HepG2 (cell line): ENCODE measurements around the gene SMIM1. TPM values are rescaled to one million over a fixed set of nuclear protein-coding genes. Genes with fewer than 3 reads are reported as not detected.

Source experiments
- FOXA1 ChIP-seq, 2 experiments: fragments of 450-650 bp in 1 of 2; sonication (generic) in 1 of 2; formaldehyde crosslinking in 1 of 2; IDR thresholded peaks; 2 replicates each; pipeline versions ENCODE4 v1.4.0 to v1.6.1; 2016 to 2020; ENCODE audit warnings: missing genetic modification reagents in 1 of 2
- FOXK1 ChIP-seq: sonication (generic); formaldehyde crosslinking; IDR thresholded peaks from 2 replicates; pipeline ENCODE4 v1.4.0; 2020; ENCODE audit warnings: low read depth, missing genetic modification reagents, borderline replicate concordance
- HINFP ChIP-seq: sonication (generic); formaldehyde crosslinking; IDR thresholded peaks from 2 replicates; pipeline ENCODE4 v1.4.0; 2020; ENCODE audit warnings: low read depth, mild to moderate bottlenecking, missing genetic modification reagents
- KAT8 ChIP-seq: IDR thresholded peaks from 2 replicates; pipeline ENCODE4 v1.6.1; 2016; ENCODE audit warnings: missing genetic modification reagents, missing compliant biosample characterization
- MTF2 ChIP-seq: sonication (generic); formaldehyde crosslinking; IDR thresholded peaks from 2 replicates; pipeline ENCODE4 v1.5.0; 2020; ENCODE audit warnings: missing genetic modification reagents, borderline replicate concordance
- PCBP2 ChIP-seq: fragments of 200-400 bp; formaldehyde crosslinking; optimal IDR thresholded peaks from 2 replicates; pipeline ENCODE3; 2018; ENCODE audit warnings: low read length, low read depth; ENCODE audit not compliant: poor library complexity, severe bottlenecking
- SMARCC2 ChIP-seq: fragments of 450-650 bp; IDR thresholded peaks from 2 replicates; pipeline ENCODE4 v1.6.1; 2017; ENCODE audit warnings: antibody characterized with exemption, mild to moderate bottlenecking
- TBX3 ChIP-seq: fragments of 450-650 bp; IDR thresholded peaks from 2 replicates; pipeline ENCODE4 v1.6.1; 2017; ENCODE audit warnings: antibody characterized with exemption, mild to moderate bottlenecking, inconsistent platforms, borderline replicate concordance
- ZNF17 ChIP-seq: sonication (generic); formaldehyde crosslinking; IDR thresholded peaks from 2 replicates; pipeline ENCODE4 v1.5.0; 2020; ENCODE audit warnings: mild to moderate bottlenecking, missing genetic modification reagents
- ZNF260 ChIP-seq: sonication (generic); formaldehyde crosslinking; IDR thresholded peaks from 2 replicates; pipeline ENCODE4 v1.4.0; 2020; ENCODE audit warnings: missing genetic modification reagents, low read depth, mild to moderate bottlenecking, borderline replicate concordance
- ZNF281 ChIP-seq: sonication (generic); formaldehyde crosslinking; IDR thresholded peaks from 2 replicates; pipeline ENCODE4 v1.4.0; 2020; ENCODE audit warnings: missing genetic modification reagents, borderline replicate concordance
- ZNF296 ChIP-seq: sonication (generic); formaldehyde crosslinking; conservative IDR thresholded peaks from 2 replicates; pipeline ENCODE4 v1.5.0; 2020; ENCODE audit warnings: mild to moderate bottlenecking, missing genetic modification reagents
- ZNF646 ChIP-seq: sonication (generic); formaldehyde crosslinking; IDR thresholded peaks from 2 replicates; pipeline ENCODE4 v1.9.0; 2021; ENCODE audit warnings: mild to moderate bottlenecking, missing genetic modification reagents
- ZNF879 ChIP-seq: sonication (generic); formaldehyde crosslinking; IDR thresholded peaks from 2 replicates; pipeline ENCODE4 v1.8.1; 2023; ENCODE audit warnings: missing genetic modification reagents
- ZZZ3 ChIP-seq: sonication (generic); formaldehyde crosslinking; IDR thresholded peaks from 2 replicates; pipeline ENCODE4 v1.4.0; 2020; ENCODE audit warnings: missing genetic modification reagents, mild to moderate bottlenecking, borderline replicate concordance
- polyA plus RNA-seq, 8 experiments: library from polyadenylated mRNA; depleted of rRNA in 3 of 8; stranded (reverse) in 7 of 8; unstranded in 1 of 8; fragments of >200 nt; fragmentation: Illumina TruSeq in 4 of 8; extraction: Trizol in 4 of 8; gene quantifications; 2 replicates each; pipeline versions ENCODE4 v1.2.1 to v1.2.3, GENCODE V29; 2011 to 2016; ENCODE audit warnings: low read depth in 4 of 8, missing spikeins in 1 of 8, mixed read lengths in 1 of 8; ENCODE audit not compliant: insufficient read depth in 1 of 8
- total RNA-seq, 5 experiments: library from RNA; depleted of rRNA; stranded (reverse); fragments of >200 nt; fragmentation: Illumina TruSeq; extraction: Trizol; gene quantifications; 2 replicates each; pipeline ENCODE4 v1.2.3, GENCODE V29; 2016; ENCODE audit warnings: low read depth in 1 of 5
- TF ChIP-seq, protein P1 (sequence below): sonication (generic); formaldehyde crosslinking; IDR thresholded peaks from 2 replicates; pipeline ENCODE4 v1.5.1; 2020; ENCODE audit warnings: mild to moderate bottlenecking, missing genetic modification reagents, moderate library complexity

Gene SMIM1
- total and polyA plus RNA-seq, 2 of the 13 experiments (the other 11 are each of a cell fraction or from before 2014, with no cell fraction given): 12.4 to 56.3 TPM

DNA sequence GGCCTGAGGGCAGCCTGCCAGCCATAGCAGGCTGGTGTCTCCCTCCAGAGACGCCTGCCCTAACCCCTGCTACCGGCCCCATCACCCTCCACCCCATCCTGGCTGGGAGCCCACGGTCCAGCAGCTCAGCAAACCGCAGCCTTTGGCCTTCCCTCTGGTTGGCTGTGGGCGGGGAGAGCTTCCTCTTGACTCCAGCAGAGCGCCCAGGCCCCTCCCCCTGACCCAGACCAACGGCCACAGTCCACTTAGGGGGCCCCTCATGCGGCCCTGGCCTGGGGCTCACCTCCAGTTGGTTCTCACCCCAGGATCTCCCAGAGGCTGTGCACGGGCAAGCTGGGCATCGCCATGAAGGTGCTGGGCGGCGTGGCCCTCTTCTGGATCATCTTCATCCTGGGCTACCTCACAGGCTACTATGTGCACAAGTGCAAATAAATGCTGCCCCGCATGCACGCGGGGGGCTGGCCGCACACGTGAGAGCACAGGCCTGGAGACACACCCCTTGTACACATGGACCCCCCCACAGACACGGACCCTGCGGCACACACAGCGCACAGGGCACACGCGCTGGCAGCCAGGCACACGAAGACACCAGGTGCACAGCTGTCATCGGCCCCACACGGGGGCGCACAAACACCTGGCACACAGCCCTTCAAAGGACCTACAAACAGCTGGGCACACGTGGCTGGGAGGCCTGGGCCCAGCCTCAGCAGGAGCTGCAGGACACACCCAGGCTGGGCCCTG, 3.1 kb downstream of the SMIM1 start (continued):
- TF ChIP-seq HINFP: peak; percentile 91; the same call in 1 of the 2 replicates
- TF ChIP-seq PCBP2: no peak
- TF ChIP-seq ZNF646 (CRISPR knock-in tag): no peak
- peak; percentile 65 for TF ChIP-seq ZNF281 (CRISPR knock-in tag)
- TF ChIP-seq MTF2 (CRISPR knock-in tag): no peak
- TF ChIP-seq ZNF260 (CRISPR knock-in tag): no peak
- no peak; the same call in 1 of the 2 replicates for TF ChIP-seq ZNF879
- TF ChIP-seq FOXA1 (IDR thresholded peaks at IDR 0.05): no peak
- TF ChIP-seq FOXA1 (CRISPR knock-in tag; IDR thresholded peaks at IDR 0.05): no peak; the same call in 1 of the 2 replicates
- peak; percentile 71; the same call in 1 of the 2 replicates for TF ChIP-seq ZNF296 (CRISPR knock-in tag)
- TF ChIP-seq TBX3: no peak
- TF ChIP-seq, protein P1, sequence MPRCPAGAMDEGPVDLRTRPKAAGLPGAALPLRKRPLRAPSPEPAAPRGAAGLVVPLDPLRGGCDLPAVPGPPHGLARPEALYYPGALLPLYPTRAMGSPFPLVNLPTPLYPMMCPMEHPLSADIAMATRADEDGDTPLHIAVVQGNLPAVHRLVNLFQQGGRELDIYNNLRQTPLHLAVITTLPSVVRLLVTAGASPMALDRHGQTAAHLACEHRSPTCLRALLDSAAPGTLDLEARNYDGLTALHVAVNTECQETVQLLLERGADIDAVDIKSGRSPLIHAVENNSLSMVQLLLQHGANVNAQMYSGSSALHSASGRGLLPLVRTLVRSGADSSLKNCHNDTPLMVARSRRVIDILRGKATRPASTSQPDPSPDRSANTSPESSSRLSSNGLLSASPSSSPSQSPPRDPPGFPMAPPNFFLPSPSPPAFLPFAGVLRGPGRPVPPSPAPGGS (CRISPR knock-in tag): no peak; the same call in none of the 2 replicates
- TF ChIP-seq ZNF17 (CRISPR knock-in tag): no peak
- TF ChIP-seq FOXK1 (CRISPR knock-in tag): peak; percentile 80; the same call in 1 of the 2 replicates
- TF ChIP-seq SMARCC2: no peak
- TF ChIP-seq KAT8: peak; percentile 35
- TF ChIP-seq ZZZ3 (CRISPR knock-in tag): peak; percentile 41; the same call in 1 of the 2 replicates
